Stimulated activated naive B cell treated with anti-CD40 and anti-IgM and Interleukin-4, amounts not matched to agents 10 μg/mL and 1 μg/mL and 100 μg/mL, for 72 hours (primary cell): ENCODE measurements around the gene MED9.

Source experiments
- ATAC-seq, 2 donors: fragments of 150-1000 bp; cut with Tn5 transposase; replicated peaks; 2 replicates each; pipeline ENCODE4 v1.10.0; 2021; ENCODE audit warnings: moderate library complexity in 1 of 2
- DNase-seq: peaks from one replicate; pipeline ENCODE4 v3.0.0; 2021
- H3K27ac Mint-ChIP-seq: one replicate; pipeline ENCODE4 v1.8.0; 2022; ENCODE audit warnings: mild to moderate bottlenecking, mixed read lengths
- H3K27me3 Mint-ChIP-seq, 2 donors: one replicate each; pipeline ENCODE4 v1.8.0; 2022; ENCODE audit warnings: mixed read lengths in 2 of 2
- H3K36me3 Mint-ChIP-seq, 2 donors: one replicate each; pipeline ENCODE4 v1.8.0; 2022; ENCODE audit warnings: mixed read lengths in 2 of 2, mild to moderate bottlenecking in 1 of 2
- H3K4me1 Mint-ChIP-seq, 2 donors: one replicate each; pipeline ENCODE4 v1.8.0; 2022; ENCODE audit warnings: mixed read lengths in 2 of 2, mild to moderate bottlenecking in 1 of 2
- H3K4me3 Mint-ChIP-seq, 2 donors: one replicate each; pipeline ENCODE4 v1.8.0; 2022; ENCODE audit warnings: mild to moderate bottlenecking in 2 of 2, mixed read lengths in 2 of 2, moderate library complexity in 1 of 2
- H3K9me3 Mint-ChIP-seq, 2 donors: one replicate each; pipeline ENCODE4 v1.8.0; 2022; ENCODE audit warnings: mixed read lengths in 2 of 2, mild to moderate bottlenecking in 1 of 2

MED9 gene

DNA sequence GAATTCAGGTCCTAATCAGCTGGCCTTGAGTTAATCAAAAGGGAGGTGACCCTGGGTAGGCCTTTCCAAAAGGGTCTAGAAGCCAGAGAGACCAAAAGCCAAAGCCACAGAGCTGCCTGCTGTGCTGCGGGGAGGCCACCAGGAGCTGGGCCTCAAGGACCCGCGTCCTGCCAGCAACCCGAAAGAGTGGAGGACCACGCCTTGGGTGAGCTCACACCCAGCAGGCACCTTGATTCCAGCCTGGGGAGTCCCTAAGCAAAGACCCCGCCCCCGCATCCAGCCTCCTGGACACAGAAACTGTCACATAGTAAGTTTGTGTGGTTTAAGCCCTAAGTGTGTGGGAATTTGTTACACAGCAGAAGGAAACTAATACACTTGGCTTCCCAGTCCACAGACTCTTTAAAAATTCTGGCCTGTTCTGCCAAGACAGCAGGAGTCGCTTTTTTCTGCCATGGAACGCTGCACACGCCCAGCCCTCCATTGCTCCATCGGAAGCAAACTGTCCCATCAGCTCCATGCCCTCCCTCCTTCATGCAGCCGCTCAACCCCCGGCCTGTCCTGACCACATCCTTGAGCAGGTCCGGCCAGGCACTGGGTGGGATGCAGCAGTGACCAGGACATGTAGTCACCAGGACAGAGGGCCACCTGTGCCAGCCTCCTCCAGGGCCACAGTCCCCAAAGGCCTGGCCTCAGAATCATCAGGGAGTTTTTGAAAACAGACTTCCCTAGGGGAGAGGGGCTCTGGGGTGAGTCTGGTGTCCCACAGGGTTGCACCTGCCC is 40.3 kb downstream of the MED9 start:
- no peak overlapping the region for H3K4me3 Mint-ChIP-seq
- no peak for ATAC-seq
- no peaks in the 10 kb centered on the region for H3K4me1 Mint-ChIP-seq
- H3K9me3 Mint-ChIP-seq: no peaks in the 10 kb centered on the region
- DNase-seq: no peak
- no peak overlapping the region for H3K27ac Mint-ChIP-seq
- peaks cover 4 to 12% of the 10 kb centered on the region in 2 donors for H3K36me3 Mint-ChIP-seq
- H3K27me3 Mint-ChIP-seq: no peaks in the 10 kb centered on the region

GRCh38 chr17:17518014-17518413 is 41.2 kb downstream of the MED9 start:
- no peaks in the 10 kb centered on the region for H3K9me3 Mint-ChIP-seq
- peaks cover 4 to 12% of the 10 kb centered on the region in 2 donors for H3K36me3 Mint-ChIP-seq
- H3K27ac Mint-ChIP-seq: no peak overlapping the region
- ATAC-seq (no peak), DNase-seq (no peak)
- H3K4me1 Mint-ChIP-seq: no peaks in the 10 kb centered on the region
- H3K27me3 Mint-ChIP-seq: no peaks in the 10 kb centered on the region
- H3K4me3 Mint-ChIP-seq: no peak overlapping the region

- ATAC-seq (no peak), DNase-seq (no peak)
- no peaks in the 10 kb centered on the region for H3K4me1 Mint-ChIP-seq
Observed at GRCh38 chr17:17518951-17519350, 42.2 kb downstream of the MED9 start.

DNA sequence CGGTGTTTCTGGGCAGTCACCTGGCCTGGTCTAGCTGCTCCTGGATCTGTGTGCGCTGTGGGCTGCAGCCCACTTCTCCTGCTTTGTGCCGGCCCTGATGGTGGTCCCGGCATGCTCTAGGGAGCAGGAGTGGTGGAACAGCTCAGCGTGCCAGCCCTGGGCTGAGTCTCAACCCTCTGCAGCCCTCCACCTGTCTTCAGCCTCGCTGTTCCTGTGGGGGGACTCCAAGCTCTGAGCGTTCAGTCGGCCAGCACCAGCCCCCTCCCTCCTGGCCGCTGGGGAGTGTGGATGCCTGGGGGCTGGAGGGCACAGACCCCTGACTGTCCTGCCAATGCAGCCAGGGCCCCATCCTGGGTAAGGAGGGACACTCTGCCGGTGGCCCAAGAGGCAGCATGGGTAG is 43.1 kb downstream of the MED9 start:
- Mint-ChIP-seq H3K9me3 (no peaks in the 10 kb centered on the region), H3K4me1 (no peaks in the 10 kb centered on the region), H3K36me3 (peaks cover 4 to 12% of the 10 kb centered on the region in 2 donors), H3K27ac (no peak overlapping the region), H3K27me3 (no peaks in the 10 kb centered on the region), H3K4me3 (no peak overlapping the region)
- no peak for ATAC-seq
- no peak for DNase-seq

More at GRCh38 chr17:17518951-17519350, 42.2 kb downstream of the MED9 start:
- Mint-ChIP-seq H3K27ac (no peak overlapping the region), H3K4me3 (no peak overlapping the region), H3K27me3 (no peaks in the 10 kb centered on the region), H3K36me3 (peaks cover 4 to 12% of the 10 kb centered on the region in 2 donors), H3K9me3 (no peaks in the 10 kb centered on the region)

- Mint-ChIP-seq H3K27ac (no peak overlapping the region), H3K36me3 (peaks cover 4 to 12% of the 10 kb centered on the region in 2 donors), H3K27me3 (no peaks in the 10 kb centered on the region)
Observed at GRCh38 chr17:17520599-17521232, 43.9 kb downstream of the MED9 start.

GRCh38 chr17:17523001-17523730 is 46.4 kb downstream of the MED9 start:
- Mint-ChIP-seq H3K4me1 (no peaks in the 10 kb centered on the region), H3K36me3 (peaks cover 4 to 12% of the 10 kb centered on the region in 2 donors), H3K27ac (no peak overlapping the region), H3K4me3 (no peak overlapping the region), H3K27me3 (no peaks in the 10 kb centered on the region), H3K9me3 (no peaks in the 10 kb centered on the region)
- ATAC-seq (no peak), DNase-seq (no peak)

More at GRCh38 chr17:17520599-17521232, 43.9 kb downstream of the MED9 start:
- no peaks in the 10 kb centered on the region for H3K4me1 Mint-ChIP-seq
- DNase-seq (no peak), ATAC-seq (no peak)
- H3K4me3 Mint-ChIP-seq: no peak overlapping the region
- no peaks in the 10 kb centered on the region for H3K9me3 Mint-ChIP-seq

DNA sequence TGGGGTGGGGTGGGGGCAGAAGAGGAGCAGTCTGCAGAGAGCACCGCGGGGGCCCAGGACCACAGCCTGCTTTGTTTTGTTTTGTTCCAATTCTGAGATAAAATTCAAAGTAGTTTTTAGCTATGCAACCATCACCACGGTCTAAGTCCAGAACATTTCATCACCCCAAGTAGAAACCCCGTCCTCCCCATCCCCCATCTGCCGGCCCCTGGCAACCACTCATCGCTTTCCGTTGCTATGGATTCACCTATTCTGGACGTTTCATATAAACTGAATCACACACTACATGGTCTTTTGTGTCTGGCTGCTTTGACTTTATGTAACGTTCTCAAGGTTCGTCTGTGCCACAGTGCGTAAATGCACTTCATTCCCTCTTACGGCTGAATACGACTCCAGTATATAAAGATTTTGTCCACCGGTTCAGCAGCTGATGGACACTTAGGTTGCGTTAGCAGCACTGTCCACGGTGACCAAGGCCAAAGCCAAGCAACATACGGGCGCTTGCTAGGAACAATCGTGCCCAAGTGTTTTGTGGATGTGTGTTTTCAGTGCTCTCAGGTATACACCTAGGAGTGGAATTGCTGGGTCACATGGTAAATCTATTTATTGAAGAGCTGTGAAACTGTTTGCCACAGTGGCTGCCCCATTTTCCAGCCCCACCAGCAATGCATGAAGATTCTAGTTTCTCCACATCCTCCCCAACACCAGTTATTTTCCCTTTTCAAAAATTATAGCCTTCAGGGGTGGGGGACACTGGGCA is 47.1 kb downstream of the MED9 start:
- Mint-ChIP-seq H3K27me3 (no peaks in the 10 kb centered on the region), H3K4me3 (no peak overlapping the region), H3K27ac (no peak overlapping the region), H3K4me1 (no peaks in the 10 kb centered on the region), H3K36me3 (peaks cover 0 to 9% of the 10 kb centered on the region in 2 donors), H3K9me3 (no peaks in the 10 kb centered on the region)
- no peak for DNase-seq
- no peak for ATAC-seq

DNA sequence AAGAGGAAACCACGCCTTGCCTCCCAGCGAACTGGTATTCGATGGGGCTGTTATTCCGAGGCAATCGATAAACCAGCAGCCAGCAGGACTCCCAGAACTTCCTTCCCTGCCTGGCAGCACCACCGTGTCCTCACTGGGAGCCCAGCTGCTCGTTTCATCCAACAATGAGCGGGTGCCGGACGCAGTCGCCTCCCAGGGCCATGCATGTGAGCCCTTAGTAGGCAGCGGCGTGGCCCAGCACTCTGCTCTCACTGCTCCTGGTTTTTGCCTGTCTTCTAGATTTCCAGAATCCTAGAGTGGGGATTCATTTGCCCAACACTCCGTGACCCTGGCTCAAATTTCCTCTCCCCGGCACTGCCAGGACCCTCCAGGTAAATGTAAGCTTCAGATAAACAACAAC is 48.5 kb downstream of the MED9 start:
- no peak overlapping the region for H3K27ac Mint-ChIP-seq

GRCh38 chr17:17525956-17526355 is 49.2 kb downstream of the MED9 start:
- ATAC-seq (no peak), DNase-seq (no peak)
- Mint-ChIP-seq H3K4me3 (no peak overlapping the region), H3K27me3 (no peaks in the 10 kb centered on the region), H3K27ac (no peak overlapping the region), H3K9me3 (no peaks in the 10 kb centered on the region), H3K36me3 (no peaks in the 10 kb centered on the region), H3K4me1 (no peaks in the 10 kb centered on the region)

More for the DNA sequence above, 48.5 kb downstream of the MED9 start:
- no peaks in the 10 kb centered on the region for H3K9me3 Mint-ChIP-seq
- no peaks in the 10 kb centered on the region for H3K27me3 Mint-ChIP-seq
- no peaks in the 10 kb centered on the region for H3K4me1 Mint-ChIP-seq
- no peak for DNase-seq
- peaks cover 0 to 6% of the 10 kb centered on the region in 2 donors for H3K36me3 Mint-ChIP-seq
- H3K4me3 Mint-ChIP-seq: no peak overlapping the region
- no peak for ATAC-seq

DNA sequence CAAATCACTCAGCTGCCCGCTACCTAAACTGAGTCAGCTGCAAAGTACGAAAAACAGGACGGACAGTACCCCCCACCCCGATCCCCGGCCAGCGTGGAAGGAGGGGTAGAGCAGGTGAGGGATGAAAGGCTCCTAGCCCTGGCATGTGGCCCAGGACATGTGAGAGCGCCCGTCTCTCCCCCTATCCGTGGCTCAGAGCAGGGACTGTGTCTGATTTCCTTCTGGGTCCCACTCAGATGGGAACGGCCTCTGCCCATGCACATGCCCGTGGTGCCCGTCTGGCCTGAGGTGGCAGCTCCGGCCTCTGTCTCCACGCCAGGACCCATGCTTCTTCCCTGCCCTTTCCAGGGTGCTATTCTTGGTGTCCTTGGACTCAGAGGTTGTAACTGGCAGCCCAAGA is 49.6 kb downstream of the MED9 start:
- H3K4me3 Mint-ChIP-seq: no peak overlapping the region
- no peaks in the 10 kb centered on the region for H3K9me3 Mint-ChIP-seq
- ATAC-seq (no peak), DNase-seq (no peak)
- no peak overlapping the region for H3K27ac Mint-ChIP-seq
- no peaks in the 10 kb centered on the region for H3K36me3 Mint-ChIP-seq
- no peaks in the 10 kb centered on the region for H3K4me1 Mint-ChIP-seq
- H3K27me3 Mint-ChIP-seq: no peaks in the 10 kb centered on the region

DNA sequence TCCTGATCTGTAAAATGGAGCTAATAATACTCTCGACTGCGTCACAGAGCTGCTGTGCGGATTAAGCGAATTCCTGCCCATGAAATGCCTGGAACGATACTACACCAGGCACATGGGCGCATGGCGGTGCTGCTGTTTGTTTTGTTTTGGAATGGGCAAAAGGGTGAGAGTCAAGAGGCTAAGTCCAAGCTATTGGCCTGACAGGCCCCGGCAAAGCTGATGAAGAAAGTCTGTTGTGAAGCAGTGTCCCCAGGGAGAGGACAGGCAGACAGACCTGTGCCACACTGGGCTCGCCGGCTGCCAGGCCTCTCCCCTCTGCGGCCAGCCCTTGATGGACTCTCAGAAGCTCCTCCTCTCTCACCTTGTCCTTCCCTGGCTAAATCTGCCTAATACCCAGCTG is 50.7 kb downstream of the MED9 start:
- no peak overlapping the region for H3K27ac Mint-ChIP-seq
- no peaks in the 10 kb centered on the region for H3K36me3 Mint-ChIP-seq
- no peaks in the 10 kb centered on the region for H3K4me1 Mint-ChIP-seq
- H3K4me3 Mint-ChIP-seq: no peak overlapping the region
- DNase-seq: no peak
- ATAC-seq: no peak
- no peaks in the 10 kb centered on the region for H3K27me3 Mint-ChIP-seq
- H3K9me3 Mint-ChIP-seq: no peaks in the 10 kb centered on the region

DNA sequence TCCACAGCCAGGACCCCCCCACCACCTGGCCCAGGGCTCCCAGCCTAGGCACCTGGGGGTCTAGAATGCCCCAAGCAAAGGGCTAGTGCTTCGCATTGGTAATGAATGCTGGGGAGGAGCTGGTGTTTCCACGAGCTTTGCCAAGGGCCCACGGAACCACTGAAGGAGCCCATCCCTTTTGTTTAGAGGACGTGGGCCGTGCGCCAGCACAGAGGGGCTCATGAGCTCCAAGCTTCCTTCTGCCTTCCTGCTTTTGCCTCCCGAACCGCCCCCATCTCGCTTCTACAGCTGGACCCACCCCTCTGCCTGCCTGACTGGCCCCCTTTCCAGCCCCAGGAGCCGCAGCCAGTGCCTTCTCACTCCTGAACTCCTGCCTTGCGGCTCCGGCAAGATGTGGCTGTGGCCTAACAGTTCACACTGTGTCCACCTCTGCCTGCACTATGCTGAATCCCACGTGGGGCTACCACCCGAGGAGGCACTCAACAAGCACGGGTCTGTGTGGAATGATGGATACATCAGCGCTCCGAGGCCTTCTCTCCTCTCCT is 51.2 kb downstream of the MED9 start:
- Mint-ChIP-seq H3K36me3 (no peaks in the 10 kb centered on the region), H3K4me3 (no peak overlapping the region), H3K4me1 (peaks cover 0 to 1% of the 10 kb centered on the region in 2 donors), H3K27me3 (no peaks in the 10 kb centered on the region), H3K9me3 (no peaks in the 10 kb centered on the region), H3K27ac (no peak overlapping the region)
- DNase-seq (no peak), ATAC-seq (no peak)

- peaks cover 0 to 1% of the 10 kb centered on the region in 2 donors for H3K4me1 Mint-ChIP-seq
- no peaks in the 10 kb centered on the region for H3K9me3 Mint-ChIP-seq
- H3K27me3 Mint-ChIP-seq: no peaks in the 10 kb centered on the region
- DNase-seq (no peak), ATAC-seq (no peak)
- no peaks in the 10 kb centered on the region for H3K36me3 Mint-ChIP-seq
- H3K27ac Mint-ChIP-seq: no peak overlapping the region
- no peak overlapping the region for H3K4me3 Mint-ChIP-seq
Observed at GRCh38 chr17:17528696-17529652, 52.2 kb downstream of the MED9 start.
